Measurements from ENCODE around the gene METTL4.

DNA sequence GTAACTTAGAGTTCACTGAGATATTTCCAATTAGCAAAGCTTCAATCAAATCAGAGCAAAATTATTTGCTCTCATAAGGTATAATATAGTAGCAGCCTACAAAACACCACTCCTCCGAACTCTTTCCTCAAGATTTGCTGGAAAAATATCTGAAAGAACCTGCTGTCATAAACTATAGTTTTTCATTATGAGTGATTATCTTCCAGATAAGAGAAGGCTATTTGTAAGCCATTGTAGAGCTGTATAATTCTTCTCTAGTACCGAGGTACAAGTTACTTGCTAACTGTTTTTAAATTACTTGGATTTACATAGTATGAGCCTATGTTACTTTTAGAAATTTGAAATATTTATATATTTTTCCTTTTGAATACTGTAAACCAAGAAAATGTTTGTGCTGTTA, 2.1 kb upstream of the METTL4 start:
- TF ChIP-seq POLR2A (IDR thresholded peaks at IDR 0.05; ENCODE audit: low read length) = no peak
- no peak for TF ChIP-seq GATA1 (IDR thresholded peaks at IDR 0.05; ENCODE audit: low read depth, low read length)
